Fibroblast of mammary gland (primary cell): ENCODE results near the gene SLC5A3.

ENCODE experiments used
- DNase-seq: peaks from one replicate; pipeline ENCODE4 v3.0.0-alpha.2; 2010; ENCODE audit warnings: low read depth
- H3K4me3 ChIP-seq: 2 replicates; pipeline ENCODE4 v1.5.1; 2011; ENCODE audit warnings: low read depth, mild to moderate bottlenecking, low read length, moderate library complexity; ENCODE audit not compliant: control insufficient read depth
- TF ChIP-seq, protein P1 (sequence below): conservative IDR thresholded peaks from 2 replicates; pipeline ENCODE4 v1.5.1; 2011; ENCODE audit warnings: low read depth, low read length, inconsistent platforms; ENCODE audit not compliant: control insufficient read depth, insufficient read depth

The SLC5A3 gene

DNA sequence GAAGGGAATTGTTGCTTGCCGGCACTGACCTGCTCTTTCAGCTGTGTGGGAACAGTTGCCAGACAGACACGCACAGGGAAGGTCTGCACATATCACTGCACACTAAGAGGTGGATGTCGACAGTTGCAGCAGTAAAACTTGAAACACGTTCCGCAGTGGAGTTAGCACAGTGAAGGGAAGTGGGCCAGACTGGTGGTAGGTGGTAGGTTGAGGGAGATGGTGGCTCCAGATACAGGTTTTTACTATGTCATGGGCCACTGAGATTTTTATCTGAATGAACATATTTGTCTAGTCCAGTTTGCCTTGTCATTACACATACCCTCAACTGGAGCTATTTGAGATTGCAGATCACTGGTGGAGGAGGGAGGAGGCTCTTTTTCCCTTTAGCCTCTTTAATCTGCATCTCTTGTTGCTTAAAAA lies 13.5 kb downstream of the SLC5A3 start:
- TF ChIP-seq, protein P1, sequence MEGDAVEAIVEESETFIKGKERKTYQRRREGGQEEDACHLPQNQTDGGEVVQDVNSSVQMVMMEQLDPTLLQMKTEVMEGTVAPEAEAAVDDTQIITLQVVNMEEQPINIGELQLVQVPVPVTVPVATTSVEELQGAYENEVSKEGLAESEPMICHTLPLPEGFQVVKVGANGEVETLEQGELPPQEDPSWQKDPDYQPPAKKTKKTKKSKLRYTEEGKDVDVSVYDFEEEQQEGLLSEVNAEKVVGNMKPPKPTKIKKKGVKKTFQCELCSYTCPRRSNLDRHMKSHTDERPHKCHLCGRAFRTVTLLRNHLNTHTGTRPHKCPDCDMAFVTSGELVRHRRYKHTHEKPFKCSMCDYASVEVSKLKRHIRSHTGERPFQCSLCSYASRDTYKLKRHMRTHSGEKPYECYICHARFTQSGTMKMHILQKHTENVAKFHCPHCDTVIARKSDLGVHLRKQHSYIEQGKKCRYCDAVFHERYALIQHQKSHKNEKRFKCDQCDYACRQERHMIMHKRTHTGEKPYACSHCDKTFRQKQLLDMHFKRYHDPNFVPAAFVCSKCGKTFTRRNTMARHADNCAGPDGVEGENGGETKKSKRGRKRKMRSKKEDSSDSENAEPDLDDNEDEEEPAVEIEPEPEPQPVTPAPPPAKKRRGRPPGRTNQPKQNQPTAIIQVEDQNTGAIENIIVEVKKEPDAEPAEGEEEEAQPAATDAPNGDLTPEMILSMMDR, result no peak
- no peak for DNase-seq

DNA sequence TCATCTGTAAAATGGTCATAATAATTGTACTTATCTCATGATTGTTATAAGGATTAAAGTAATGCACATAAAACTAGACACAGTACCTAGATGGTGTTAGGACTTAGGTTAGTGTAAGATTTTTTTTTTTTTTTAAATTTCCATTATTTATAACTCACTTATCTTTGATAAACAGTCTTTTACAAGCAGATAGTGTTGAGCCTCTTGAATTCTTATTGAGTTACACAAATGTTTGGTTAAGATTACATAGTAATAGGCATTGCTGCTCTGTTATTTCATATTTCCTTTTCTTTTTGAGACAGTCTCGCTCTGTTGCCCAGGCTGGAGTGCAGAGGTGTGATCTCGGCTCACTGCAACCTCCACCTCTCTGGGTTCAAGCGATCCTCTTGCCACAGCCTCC lies 15.4 kb downstream of the SLC5A3 start:
- no peak for DNase-seq
- TF ChIP-seq, protein P1, result no peak

More for the DNA sequence above, 13.5 kb downstream of the SLC5A3 start:
- no peak overlapping the region for H3K4me3 ChIP-seq

DNA sequence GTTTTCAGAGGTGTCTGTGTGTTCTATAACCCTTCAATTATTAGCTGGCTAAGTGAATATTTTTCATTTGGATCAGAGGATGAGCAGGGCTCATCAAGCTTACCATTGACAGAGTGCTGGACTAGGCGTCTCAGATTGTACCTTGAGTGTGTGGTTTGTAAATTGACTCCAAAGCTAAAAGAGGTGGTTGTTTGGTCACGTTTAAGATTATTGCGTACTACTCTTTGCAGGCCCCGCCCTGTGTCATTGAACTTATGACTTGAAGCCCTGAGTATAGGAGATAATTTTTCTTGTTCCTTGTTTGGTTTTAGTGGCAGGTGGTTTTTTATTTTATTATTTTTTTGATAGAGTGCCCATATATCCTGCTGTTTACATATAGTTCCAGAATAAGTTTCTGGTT lies 17.7 kb downstream of the SLC5A3 start:
- H3K4me3 ChIP-seq, result no peak overlapping the region
- TF ChIP-seq, protein P1, result no peak
- DNase-seq, result no peak

More for the DNA sequence above, 15.4 kb downstream of the SLC5A3 start:
- H3K4me3 ChIP-seq, result no peak overlapping the region

DNA sequence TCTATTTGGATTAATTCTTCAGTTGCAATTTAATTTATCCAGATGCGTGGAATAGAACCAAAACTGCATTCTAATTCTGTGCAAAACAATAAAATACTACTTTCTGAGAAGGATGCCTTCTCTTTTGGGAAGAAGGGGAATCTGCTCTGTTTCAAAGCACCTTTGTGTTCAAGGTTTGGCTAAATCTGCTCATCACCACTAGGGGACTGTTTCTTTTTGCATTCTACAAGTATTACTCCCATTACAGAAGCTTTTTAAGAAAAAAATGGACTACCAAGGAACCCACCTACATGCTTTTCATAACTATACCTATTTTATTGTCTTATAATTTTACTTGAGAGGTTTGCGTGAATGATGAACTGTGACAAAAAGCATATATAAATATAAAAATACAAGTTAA lies 18.2 kb downstream of the SLC5A3 start:
- DNase-seq, result no peak
- H3K4me3 ChIP-seq, result no peak overlapping the region
- TF ChIP-seq, protein P1, result peak; percentile 42

DNA sequence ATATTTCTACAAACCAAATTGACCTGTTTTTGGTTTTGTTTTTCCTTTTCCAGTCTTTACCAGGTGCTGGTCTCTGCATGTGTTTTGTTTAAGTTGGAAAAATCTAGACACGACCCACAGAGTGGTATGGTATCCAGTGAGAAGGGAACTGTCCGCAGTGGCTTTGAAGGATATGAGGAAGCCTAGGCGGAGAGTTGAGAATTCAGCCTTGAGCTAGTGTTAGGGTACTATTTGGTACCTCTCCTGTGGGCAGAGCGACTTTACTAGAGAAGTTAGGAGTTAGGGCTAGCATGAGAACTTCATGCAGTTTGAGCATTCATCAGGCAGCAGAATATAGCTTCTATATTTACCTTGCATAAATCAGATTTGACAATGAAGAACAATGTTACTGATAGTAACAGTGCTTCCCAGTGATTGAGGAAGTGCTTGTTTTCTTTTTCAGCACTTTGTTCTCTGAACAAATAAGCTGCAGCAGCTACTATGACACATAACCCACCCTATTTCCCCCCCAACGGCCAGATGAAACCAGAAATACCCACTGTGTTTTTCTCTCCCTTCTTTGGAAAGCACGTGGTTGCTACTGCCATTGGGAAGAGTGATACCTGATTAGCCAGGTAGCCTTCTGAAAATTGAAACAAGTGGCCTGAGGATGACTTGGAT lies 19.0 kb downstream of the SLC5A3 start:
- no peak for DNase-seq
- no peak overlapping the region for H3K4me3 ChIP-seq
- TF ChIP-seq, protein P1, result no peak

DNA sequence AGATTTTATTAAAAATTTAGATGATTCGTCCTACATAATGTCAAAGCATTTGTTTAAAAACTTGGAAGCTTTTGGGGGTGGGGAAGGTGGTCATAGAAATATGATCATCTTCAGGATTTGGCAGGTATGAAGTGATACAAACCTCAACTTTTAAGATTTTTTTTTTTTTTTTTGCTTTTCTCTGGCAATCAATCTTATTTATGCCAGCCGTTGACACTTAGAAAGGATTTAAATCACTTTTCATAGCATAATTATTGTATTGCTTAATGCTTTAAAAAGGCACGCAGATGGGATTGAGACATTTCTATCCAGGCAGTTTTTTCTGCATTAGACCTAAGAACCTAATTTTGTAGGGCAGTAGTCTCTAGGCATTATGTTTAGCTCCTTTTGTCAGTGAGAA lies 19.7 kb downstream of the SLC5A3 start:
- no peak overlapping the region for H3K4me3 ChIP-seq
- TF ChIP-seq, protein P1, result no peak

More for the DNA sequence above, 19.7 kb downstream of the SLC5A3 start:
- DNase-seq, result no peak
